Measurements from ENCODE around the gene ARAP2.

ARAP2 gene

GRCh38 chr4:36123906-36124305, 120.4 kb downstream of the ARAP2 start:
- no peak overlapping the region for H3K27ac ChIP-seq (ENCODE audit: low read depth, low read length)
- no peaks in the 10 kb centered on the region for H3K27me3 ChIP-seq (ENCODE audit: low read length)
- no peaks in the 10 kb centered on the region for H4K20me1 ChIP-seq (ENCODE audit: low read depth, low read length)
- no peak overlapping the region for H3K4me3 ChIP-seq (ENCODE audit: insufficient read depth, low read length, poor library complexity, severe bottlenecking)
- no peaks in the 10 kb centered on the region for H3K79me2 ChIP-seq (ENCODE audit: insufficient read depth, low read length)
- H3K9me3 ChIP-seq (ENCODE audit: insufficient read depth, low read length), result no peaks in the 10 kb centered on the region
- H3K4me2 ChIP-seq (ENCODE audit: low read depth, low read length, poor library complexity, severe bottlenecking), result no peak overlapping the region
- no peak overlapping the region for H2AFZ ChIP-seq (ENCODE audit: low read depth, low read length, severe bottlenecking)
- H3K9ac ChIP-seq (ENCODE audit: low read length), result no peak overlapping the region
- no peaks in the 10 kb centered on the region for H3K9me2 ChIP-seq (replicated peaks; ENCODE audit: insufficient read depth, low read length)
- no peak for TF ChIP-seq EZH2phosphoT487 (conservative IDR thresholded peaks at IDR 0.05; ENCODE audit: low read length)
- TF ChIP-seq, protein P1, sequence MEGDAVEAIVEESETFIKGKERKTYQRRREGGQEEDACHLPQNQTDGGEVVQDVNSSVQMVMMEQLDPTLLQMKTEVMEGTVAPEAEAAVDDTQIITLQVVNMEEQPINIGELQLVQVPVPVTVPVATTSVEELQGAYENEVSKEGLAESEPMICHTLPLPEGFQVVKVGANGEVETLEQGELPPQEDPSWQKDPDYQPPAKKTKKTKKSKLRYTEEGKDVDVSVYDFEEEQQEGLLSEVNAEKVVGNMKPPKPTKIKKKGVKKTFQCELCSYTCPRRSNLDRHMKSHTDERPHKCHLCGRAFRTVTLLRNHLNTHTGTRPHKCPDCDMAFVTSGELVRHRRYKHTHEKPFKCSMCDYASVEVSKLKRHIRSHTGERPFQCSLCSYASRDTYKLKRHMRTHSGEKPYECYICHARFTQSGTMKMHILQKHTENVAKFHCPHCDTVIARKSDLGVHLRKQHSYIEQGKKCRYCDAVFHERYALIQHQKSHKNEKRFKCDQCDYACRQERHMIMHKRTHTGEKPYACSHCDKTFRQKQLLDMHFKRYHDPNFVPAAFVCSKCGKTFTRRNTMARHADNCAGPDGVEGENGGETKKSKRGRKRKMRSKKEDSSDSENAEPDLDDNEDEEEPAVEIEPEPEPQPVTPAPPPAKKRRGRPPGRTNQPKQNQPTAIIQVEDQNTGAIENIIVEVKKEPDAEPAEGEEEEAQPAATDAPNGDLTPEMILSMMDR (IDR thresholded peaks at IDR 0.05; ENCODE audit: insufficient read depth, low read length, poor library complexity, severe bottlenecking), result no peak
- no peaks in the 10 kb centered on the region for H3F3A ChIP-seq (ENCODE audit: insufficient read depth)
- no peaks in the 10 kb centered on the region for H3K36me3 ChIP-seq (ENCODE audit: low read length)

DNA sequence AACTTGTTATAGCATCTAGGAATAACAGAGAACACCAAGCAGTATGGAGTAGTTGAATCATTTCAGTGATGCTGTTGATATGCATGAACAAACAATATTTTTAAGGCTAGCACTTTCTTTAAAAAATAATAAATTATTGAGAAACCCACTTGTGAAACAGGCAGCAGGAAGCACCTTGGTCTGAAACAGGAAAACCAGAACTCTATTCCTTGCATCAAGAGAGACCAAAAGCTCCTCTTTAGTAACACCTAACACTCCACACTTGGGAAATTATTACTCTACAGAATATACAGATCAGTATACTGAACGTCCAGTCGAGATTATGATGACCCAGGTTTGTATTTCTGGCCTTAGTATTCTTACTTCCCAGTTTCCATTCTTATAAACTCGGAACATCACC, 129.0 kb downstream of the ARAP2 start:
- Histone ChIP-seq H3K9me3 (ENCODE audit: insufficient read depth, low read length) (no peaks in the 10 kb centered on the region), H3K27me3 (ENCODE audit: low read length) (no peaks in the 10 kb centered on the region), H3K4me3 (ENCODE audit: insufficient read depth, low read length, poor library complexity, severe bottlenecking) (no peak overlapping the region), H4K20me1 (ENCODE audit: low read depth, low read length) (no peaks in the 10 kb centered on the region), H3K27ac (ENCODE audit: low read depth, low read length) (no peak overlapping the region), H3K36me3 (ENCODE audit: low read length) (no peaks in the 10 kb centered on the region), H3K9ac (ENCODE audit: low read length) (no peak overlapping the region), H3K79me2 (ENCODE audit: insufficient read depth, low read length) (no peaks in the 10 kb centered on the region), H3F3A (ENCODE audit: insufficient read depth) (no peaks in the 10 kb centered on the region), H3K9me2 (replicated peaks; ENCODE audit: insufficient read depth, low read length) (no peaks in the 10 kb centered on the region), H2AFZ (ENCODE audit: low read depth, low read length, severe bottlenecking) (no peak overlapping the region), H3K4me2 (ENCODE audit: low read depth, low read length, poor library complexity, severe bottlenecking) (no peak overlapping the region)
- no peak for TF ChIP-seq EZH2phosphoT487 (conservative IDR thresholded peaks at IDR 0.05; ENCODE audit: low read length)
- TF ChIP-seq, protein P1 (IDR thresholded peaks at IDR 0.05; ENCODE audit: insufficient read depth, low read length, poor library complexity, severe bottlenecking), result no peak

DNA sequence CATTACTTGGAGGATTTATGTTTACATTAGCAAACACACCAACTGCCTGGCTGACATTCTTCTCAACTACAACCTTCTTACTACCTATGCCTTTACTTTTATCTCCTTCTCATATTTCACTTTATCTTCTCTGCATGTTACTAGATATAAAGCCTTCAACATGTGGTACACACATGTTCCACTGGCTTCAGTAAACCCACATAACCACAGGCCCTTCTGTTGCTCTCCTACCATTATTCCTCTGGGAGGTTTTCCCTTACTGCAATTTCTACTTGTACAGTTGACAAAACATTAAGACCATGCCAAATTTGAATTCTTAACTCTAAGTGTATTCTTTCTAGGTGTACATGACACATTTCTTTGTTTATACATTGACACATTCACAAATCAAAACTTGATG, 133.1 kb downstream of the ARAP2 start:
- TF ChIP-seq EZH2phosphoT487 (conservative IDR thresholded peaks at IDR 0.05; ENCODE audit: low read length), result no peak
- TF ChIP-seq, protein P1 (IDR thresholded peaks at IDR 0.05; ENCODE audit: insufficient read depth, low read length, poor library complexity, severe bottlenecking), result no peak
- no peaks in the 10 kb centered on the region for H3K27me3 ChIP-seq (ENCODE audit: low read length)
- no peaks in the 10 kb centered on the region for H3K79me2 ChIP-seq (ENCODE audit: insufficient read depth, low read length)
- no peaks in the 10 kb centered on the region for H3K36me3 ChIP-seq (ENCODE audit: low read length)
- no peaks in the 10 kb centered on the region for H4K20me1 ChIP-seq (ENCODE audit: low read depth, low read length)
- H3F3A ChIP-seq (ENCODE audit: insufficient read depth), result no peaks in the 10 kb centered on the region
- no peaks in the 10 kb centered on the region for H3K9me3 ChIP-seq (ENCODE audit: insufficient read depth, low read length)
- no peaks in the 10 kb centered on the region for H3K9me2 ChIP-seq (replicated peaks; ENCODE audit: insufficient read depth, low read length)
- no peak overlapping the region for H3K27ac ChIP-seq (ENCODE audit: low read depth, low read length)
- H3K9ac ChIP-seq (ENCODE audit: low read length), result no peak overlapping the region
- no peak overlapping the region for H3K4me3 ChIP-seq (ENCODE audit: insufficient read depth, low read length, poor library complexity, severe bottlenecking)
- H2AFZ ChIP-seq (ENCODE audit: low read depth, low read length, severe bottlenecking), result no peak overlapping the region
- no peak overlapping the region for H3K4me2 ChIP-seq (ENCODE audit: low read depth, low read length, poor library complexity, severe bottlenecking)

Data from SU-DHL-6 (cell line).